ENCODE measurements around the gene ASB1.

- TF ChIP-seq HNF4A (CRISPR knock-in tag; IDR thresholded peaks at IDR 0.05) (no peak), FOXP1 (IDR thresholded peaks at IDR 0.05) (no peak), FOXP1 (CRISPR knock-in tag; IDR thresholded peaks at IDR 0.05) (no peak), MAX (IDR thresholded peaks at IDR 0.05) (no peak), AFF4 (CRISPR knock-in tag; IDR thresholded peaks at IDR 0.05) (no peak), SMARCC2 (IDR thresholded peaks at IDR 0.05) (no peak), NR2C2 (CRISPR knock-in tag; IDR thresholded peaks at IDR 0.05; ENCODE audit: borderline replicate concordance) (no peak), ZBTB44 (CRISPR knock-in tag; IDR thresholded peaks at IDR 0.05) (no peak)
Measured at GRCh38 chr2:238380785-238381184, 45.9 kb upstream of the ASB1 start.

Data from HepG2 (cell line).